Measurements from ENCODE around the gene ARHGAP45. TPM values are rescaled to one million over a fixed set of nuclear protein-coding genes. Genes with fewer than 3 reads are reported as not detected.

The ARHGAP45 gene
- total RNA-seq, 1 donor from 2014 or later: 312 TPM

GRCh38 chr19:1132552-1133383, 65.8 kb downstream of the ARHGAP45 start:
- Mint-ChIP-seq H3K27ac (peak overlapping the region; percentile 74), H3K4me3 (peak overlapping the region; percentile 86), H3K9me3 (no peaks in the 10 kb centered on the region), H3K27me3 (no peaks in the 10 kb centered on the region), H3K36me3 (ENCODE audit: low read depth) (peaks cover 2% of the 10 kb centered on the region), H3K4me1 (peaks cover 47% of the 10 kb centered on the region)
- TF ChIP-seq, protein P1, sequence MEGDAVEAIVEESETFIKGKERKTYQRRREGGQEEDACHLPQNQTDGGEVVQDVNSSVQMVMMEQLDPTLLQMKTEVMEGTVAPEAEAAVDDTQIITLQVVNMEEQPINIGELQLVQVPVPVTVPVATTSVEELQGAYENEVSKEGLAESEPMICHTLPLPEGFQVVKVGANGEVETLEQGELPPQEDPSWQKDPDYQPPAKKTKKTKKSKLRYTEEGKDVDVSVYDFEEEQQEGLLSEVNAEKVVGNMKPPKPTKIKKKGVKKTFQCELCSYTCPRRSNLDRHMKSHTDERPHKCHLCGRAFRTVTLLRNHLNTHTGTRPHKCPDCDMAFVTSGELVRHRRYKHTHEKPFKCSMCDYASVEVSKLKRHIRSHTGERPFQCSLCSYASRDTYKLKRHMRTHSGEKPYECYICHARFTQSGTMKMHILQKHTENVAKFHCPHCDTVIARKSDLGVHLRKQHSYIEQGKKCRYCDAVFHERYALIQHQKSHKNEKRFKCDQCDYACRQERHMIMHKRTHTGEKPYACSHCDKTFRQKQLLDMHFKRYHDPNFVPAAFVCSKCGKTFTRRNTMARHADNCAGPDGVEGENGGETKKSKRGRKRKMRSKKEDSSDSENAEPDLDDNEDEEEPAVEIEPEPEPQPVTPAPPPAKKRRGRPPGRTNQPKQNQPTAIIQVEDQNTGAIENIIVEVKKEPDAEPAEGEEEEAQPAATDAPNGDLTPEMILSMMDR (IDR thresholded peaks at IDR 0.05): no peak
- peak; percentile 40 for DNase-seq
- peak; percentile 1 for ATAC-seq (ENCODE audit: low read depth)
- intact Hi-C loops (cut with micrococcal nuclease): loop anchor here (1.0 to 5.0 kb wide), 6 partner anchors 20 to 335 kb away; partner anchors contain the start of genes GPX4, PTBP1 and SBNO2
- POLR2A ChIA-PET: interaction anchor here (0.5 to 4.0 kb wide), 17 partner anchors 9 to 770 kb away, joined by 3 to 25 read pairs (median 4); partner anchors contain the start of genes ABCA7, ARHGAP45, CIRBP and SBNO2
- CTCF ChIA-PET: interaction anchor here (1.2 kb wide), 1 partner anchor 19 kb away, joined by 9 read pairs; no protein-coding TSS in a partner anchor

- H3K27ac Mint-ChIP-seq: peak overlapping the region; percentile 56
Observed at GRCh38 chr19:1133471-1133929, 66.5 kb downstream of the ARHGAP45 start.

DNA sequence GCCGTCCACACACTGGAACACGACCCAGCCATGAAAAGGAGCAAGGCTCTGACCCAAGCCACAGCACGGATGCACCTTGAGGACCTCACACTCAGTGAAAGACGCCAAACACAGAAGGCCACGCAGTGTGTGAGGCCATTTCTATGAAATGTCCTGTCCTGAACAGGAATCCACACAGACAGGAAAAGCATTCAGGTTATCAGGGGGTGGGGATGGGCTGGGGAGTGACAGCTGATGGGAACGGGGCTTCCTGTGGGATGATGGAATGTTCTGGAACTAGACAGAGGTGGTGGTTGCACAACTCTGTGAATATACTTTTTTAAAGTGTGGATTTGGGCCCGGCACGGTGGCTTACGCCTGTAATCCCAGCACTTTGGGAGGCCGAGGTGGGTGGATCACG, 67.5 kb downstream of the ARHGAP45 start:
- TF ChIP-seq, protein P1 (IDR thresholded peaks at IDR 0.05): no peak
- H3K4me3 Mint-ChIP-seq: no peak overlapping the region
- CTCF ChIA-PET: interaction anchor here (1.2 kb wide), 1 partner anchor 21 kb away, joined by 9 read pairs; no protein-coding TSS in a partner anchor
- DNase-seq (no peak), ATAC-seq (ENCODE audit: low read depth) (no peak)
- no peak overlapping the region for H3K27ac Mint-ChIP-seq
- peaks cover 4% of the 10 kb centered on the region for H3K36me3 Mint-ChIP-seq (ENCODE audit: low read depth)
- no peaks in the 10 kb centered on the region for H3K27me3 Mint-ChIP-seq
- POLR2A ChIA-PET: interaction anchor here (0.5 kb wide), 1 partner anchor 241 kb away, joined by 4 read pairs; the partner anchor contains the start of genes MED16 and RNU6-9
- no peaks in the 10 kb centered on the region for H3K9me3 Mint-ChIP-seq
- peaks cover 45% of the 10 kb centered on the region for H3K4me1 Mint-ChIP-seq
- intact Hi-C loops (cut with micrococcal nuclease): loop anchor here (5.0 kb wide), 2 partner anchors 58 to 187 kb away; no protein-coding TSS in a partner anchor

More at GRCh38 chr19:1133471-1133929, 66.5 kb downstream of the ARHGAP45 start:
- Mint-ChIP-seq H3K4me3 (peak overlapping the region; percentile 86), H3K36me3 (ENCODE audit: low read depth) (peaks cover 2% of the 10 kb centered on the region), H3K4me1 (peaks cover 45% of the 10 kb centered on the region), H3K27me3 (no peaks in the 10 kb centered on the region), H3K9me3 (no peaks in the 10 kb centered on the region)
- intact Hi-C loops (cut with micrococcal nuclease): loop anchor here (2.0 to 5.0 kb wide), 4 partner anchors 21 to 186 kb away; partner anchors contain the start of gene GPX4
- DNase-seq (peak; percentile 64), ATAC-seq (ENCODE audit: low read depth) (peak; percentile 64)
- TF ChIP-seq, protein P1 (IDR thresholded peaks at IDR 0.05): no peak
- POLR2A ChIA-PET: interaction anchor here (0.5 to 4.0 kb wide), 9 partner anchors 12 to 240 kb away, joined by 3 to 25 read pairs (median 4); partner anchors contain the start of genes ABCA7, CIRBP, MED16 and RNU6-9
- CTCF ChIA-PET: interaction anchor here (1.2 kb wide), 1 partner anchor 20 kb away, joined by 9 read pairs; no protein-coding TSS in a partner anchor

DNA sequence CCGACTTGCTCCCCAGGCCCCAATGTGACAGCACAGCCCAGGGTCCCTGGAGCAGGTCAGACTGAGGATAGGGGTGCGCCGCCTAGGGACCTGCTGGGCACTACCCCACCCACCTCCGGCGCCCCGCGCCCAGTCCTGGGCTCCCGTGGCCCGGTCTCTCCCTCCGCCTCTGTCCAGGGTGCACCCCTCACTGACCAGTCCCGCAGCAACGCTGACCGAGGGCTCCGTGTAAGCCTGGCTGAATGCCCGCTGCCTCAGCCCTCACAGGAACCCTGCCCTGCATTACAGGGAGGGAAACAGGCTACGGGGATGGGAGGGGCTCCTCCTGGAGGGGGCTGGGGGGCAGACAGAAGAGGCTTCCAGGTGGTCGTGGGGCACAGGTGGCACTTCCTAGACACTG, 68.5 kb downstream of the ARHGAP45 start:
- ATAC-seq (ENCODE audit: low read depth): no peak
- Mint-ChIP-seq H3K9me3 (no peaks in the 10 kb centered on the region), H3K27me3 (no peaks in the 10 kb centered on the region), H3K27ac (no peak overlapping the region), H3K4me1 (peaks cover 36% of the 10 kb centered on the region), H3K36me3 (ENCODE audit: low read depth) (peaks cover 10% of the 10 kb centered on the region), H3K4me3 (no peak overlapping the region)
- DNase-seq: no peak
- ChIA-PET POLR2A (interaction anchor here (1.0 to 1.2 kb wide), 2 partner anchors 22 to 133 kb away, joined by 3 to 5 read pairs; partner anchors contain the start of gene CIRBP), CTCF (no interaction called here)
- TF ChIP-seq, protein P1 (IDR thresholded peaks at IDR 0.05): no peak
- intact Hi-C loops (cut with micrococcal nuclease): no loop called here

All from activated B cell treated with CpG ODN at 0.5 μM for 24 hours (primary cell).